GM18909 (cell line): ENCODE results near the gene TMEM223.
"Not testable (repeated sequence)": the region's sequence is repeated elsewhere in the genome, so short reads cannot be mapped to it uniquely, and the experiment has no call there.

Source experiments
- ATAC-seq: cut with Tn5 transposase; IDR thresholded peaks from one replicate; pipeline ENCODE4 v1.9.1; 2021; ENCODE audit warnings: mild to moderate bottlenecking; ENCODE audit not compliant: unreplicated experiment, poor library complexity

TMEM223 gene

DNA sequence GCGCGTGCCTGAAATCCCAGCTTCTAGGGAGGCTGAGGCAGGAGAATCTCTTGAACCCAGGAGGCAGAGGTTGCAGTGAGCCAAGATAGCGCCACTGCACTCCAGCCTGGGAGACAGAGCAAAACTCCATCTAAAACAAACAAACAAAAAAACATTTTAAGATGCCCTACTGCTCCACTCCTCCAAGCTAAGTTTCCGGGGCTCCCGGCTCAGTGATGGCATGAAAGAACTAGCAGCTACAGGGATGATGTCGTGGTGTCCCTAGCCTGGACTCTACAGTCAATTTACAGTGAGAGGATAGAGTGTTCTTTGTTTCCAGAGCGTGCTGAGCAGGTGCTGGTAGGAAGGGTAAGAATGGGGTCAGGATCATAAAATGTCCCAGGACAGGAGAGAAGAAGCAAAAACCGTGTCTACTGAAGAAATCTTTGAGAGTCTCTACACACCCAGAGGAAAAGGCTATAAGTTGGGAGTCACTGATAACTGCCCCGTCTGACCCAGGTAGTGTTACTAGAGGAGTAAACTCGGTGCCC is 36.7 kb downstream of the TMEM223 start:
- no peak for ATAC-seq

- ATAC-seq: peak; percentile 97
These were observed 37.8 kb downstream of the TMEM223 start, which contains the start of gene ZBTB3 for GRCh38 chr11:62753736-62754603. Gene ZBTB3, minus strand, starts transcription at chr11:62754160. Its CDS starts 496 bp downstream, at chr11:62753664.

GRCh38 chr11:62752994-62753735 is 38.6 kb downstream of the TMEM223 start:
- no peak for ATAC-seq

GRCh38 chr11:62752177-62752785 is 39.5 kb downstream of the TMEM223 start:
- no peak for ATAC-seq

GRCh38 chr11:62749931-62750330 is 41.9 kb downstream of the TMEM223 start:
- not testable (repeated sequence) for ATAC-seq

DNA sequence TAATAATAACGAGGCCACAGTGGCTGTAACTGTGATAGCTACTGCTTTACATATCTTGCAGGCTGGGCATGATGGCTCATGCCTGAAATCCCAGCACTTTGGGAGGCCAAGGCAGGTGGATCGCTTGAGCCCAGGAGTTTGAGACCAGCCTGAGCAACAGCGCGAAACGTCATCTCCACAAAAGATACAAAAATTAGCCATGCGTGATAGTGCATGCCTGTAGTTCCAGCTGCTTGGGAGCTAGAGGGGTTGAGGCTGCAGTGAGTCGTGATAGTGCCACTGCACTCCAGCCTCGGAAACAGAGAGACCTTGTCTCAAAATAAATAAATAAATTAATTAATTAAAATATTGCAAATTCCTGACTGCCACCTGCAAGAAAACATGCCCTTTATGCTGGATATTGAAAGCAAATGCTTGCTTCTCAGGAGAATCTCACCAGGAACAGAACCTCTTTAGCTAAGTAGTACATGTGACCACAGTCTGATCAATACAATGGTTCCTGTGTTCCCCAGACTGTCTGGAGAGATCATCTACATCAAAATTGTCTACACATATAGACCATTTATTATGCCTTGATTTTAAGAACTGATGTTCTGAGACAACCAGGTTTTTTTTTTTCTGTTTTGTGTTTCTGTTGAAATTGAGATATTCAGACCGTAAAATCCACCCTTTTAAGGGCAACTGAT is 44.2 kb downstream of the TMEM223 start:
- no peak for ATAC-seq
